K562 (cell line): ENCODE data around the gene ACER3. TPM values are rescaled to one million over a fixed set of nuclear protein-coding genes. Genes with fewer than 3 reads are reported as not detected.

Experiments used
- BHLHE40 ChIP-seq: IDR thresholded peaks from 2 replicates; pipeline ENCODE4 v1.6.1; 2011; ENCODE audit warnings: low read length, improper control_type of control experiment
- BRD9 ChIP-seq: fragments of 450-650 bp; IDR thresholded peaks from 2 replicates; pipeline ENCODE4 v1.6.1; 2018; ENCODE audit warnings: low read depth; ENCODE audit not compliant: partially characterized antibody
- CREM ChIP-seq: IDR thresholded peaks from 2 replicates; pipeline ENCODE4 v1.6.1; 2014; ENCODE audit warnings: antibody characterized with exemption, low read depth
- DDX20 ChIP-seq: fragments of 450-650 bp; IDR thresholded peaks from 2 replicates; pipeline ENCODE4 v1.6.1; 2016; ENCODE audit warnings: missing genetic modification characterization, low read depth, mild to moderate bottlenecking, missing compliant biosample characterization, moderate library complexity
- DLX4 ChIP-seq: fragments of 250-450 bp; sonication (Bioruptor Pico); IDR thresholded peaks from 2 replicates; pipeline ENCODE4 v1.6.1; 2021; ENCODE audit warnings: mild to moderate bottlenecking
- GABPB2 ChIP-seq: fragments of 250-450 bp; sonication (Bioruptor Pico); conservative IDR thresholded peaks from 2 replicates; pipeline ENCODE4 v1.5.1; 2021; ENCODE audit warnings: mild to moderate bottlenecking
- KDM1A ChIP-seq, 2 experiments: fragments of 450-650 bp; IDR thresholded peaks; 2 replicates each; pipeline ENCODE4 v1.6.1; 2016; ENCODE audit warnings: mild to moderate bottlenecking in 2 of 2
- MAFG ChIP-seq: fragments of 450-650 bp; conservative IDR thresholded peaks from 2 replicates; pipeline ENCODE4 v1.6.1; 2016; ENCODE audit warnings: missing genetic modification characterization, missing compliant biosample characterization
- MEF2A ChIP-seq: IDR thresholded peaks from 2 replicates; pipeline ENCODE4 v1.6.1; 2011; ENCODE audit warnings: low read depth, mild to moderate bottlenecking, low read length, moderate library complexity; ENCODE audit not compliant: control insufficient read depth
- PHB ChIP-seq: fragments of 250-450 bp; sonication (Bioruptor Pico); IDR thresholded peaks from 2 replicates; pipeline ENCODE4 v1.5.0; 2021
- PHF20 ChIP-seq: fragments of 450-650 bp; IDR thresholded peaks from 2 replicates; pipeline ENCODE4 v1.6.1; 2018; ENCODE audit not compliant: partially characterized antibody
- RAD51 ChIP-seq: fragments of 450-650 bp; IDR thresholded peaks from 2 replicates; pipeline ENCODE4 v1.7.1; 2016; ENCODE audit warnings: low read depth, mild to moderate bottlenecking, borderline replicate concordance
- SREBF2 ChIP-seq: sonication (generic); formaldehyde crosslinking; IDR thresholded peaks from 2 replicates; pipeline ENCODE4 v1.4.0; 2020; ENCODE audit warnings: mild to moderate bottlenecking, missing genetic modification reagents
- STAT5B ChIP-seq: fragments of 250-450 bp; sonication (Bioruptor Pico); IDR thresholded peaks from 2 replicates; pipeline ENCODE4 v1.8.0; 2021; ENCODE audit warnings: mild to moderate bottlenecking, inconsistent platforms
- TCF7 ChIP-seq: sonication (generic); IDR thresholded peaks from 2 replicates; pipeline ENCODE4 v1.6.1; 2016; ENCODE audit warnings: antibody characterized with exemption, borderline replicate concordance
- ZNF146 ChIP-seq: IDR thresholded peaks from one replicate; pipeline ENCODE4 v1.6.1; 2018; ENCODE audit warnings: missing compliant biosample characterization; ENCODE audit not compliant: unreplicated experiment
- ZNF384 ChIP-seq: IDR thresholded peaks from 2 replicates; pipeline ENCODE4 v1.6.1; 2012; ENCODE audit warnings: low read depth, low read length, improper control_type of control experiment
- ZNF41 ChIP-seq: fragments of 250-450 bp; sonication (Bioruptor Pico); conservative IDR thresholded peaks from 2 replicates; pipeline ENCODE4 v1.4.0; 2020; ENCODE audit warnings: mild to moderate bottlenecking
- polyA plus RNA-seq, 8 experiments: library from polyadenylated mRNA; depleted of rRNA in 4 of 8; stranded (reverse) in 5 of 8; unstranded in 3 of 8; fragments of >200 nt; fragmentation: Nextera tagmentation in 2 of 8; fragmentation: Illumina TruSeq in 1 of 8; extraction: Ambion mirVana in 2 of 8; extraction: Trizol in 1 of 8; gene quantifications; 2 replicates each; pipeline versions ENCODE4 v1.2.1 to v1.2.3, GENCODE V29; 2011 to 2014; ENCODE audit warnings: inconsistent platforms in 1 of 8, missing spikeins in 1 of 8
- total RNA-seq, 7 experiments: library from RNA; depleted of rRNA in 6 of 7; stranded (reverse); fragments of >200 nt in 6 of 7; fragmentation: Illumina TruSeq in 2 of 7; extraction: Trizol in 2 of 7; gene quantifications; 2 replicates each; pipeline versions ENCODE4 v1.2.1 to v1.2.3, GENCODE V29; 2011 to 2021; ENCODE audit warnings: low replicate concordance in 1 of 7
- TF ChIP-seq, protein P1 (sequence below): sonication (generic); formaldehyde crosslinking; IDR thresholded peaks from 2 replicates; pipeline ENCODE4 v1.8.1; 2023; ENCODE audit warnings: mild to moderate bottlenecking, missing genetic modification reagents
- TF ChIP-seq, protein P2 (sequence below): sonication (generic); formaldehyde crosslinking; IDR thresholded peaks from 2 replicates; pipeline ENCODE4 v1.8.0; 2022; ENCODE audit warnings: mild to moderate bottlenecking, missing genetic modification reagents
- TF ChIP-seq, protein P3 (sequence below): sonication (generic); formaldehyde crosslinking; IDR thresholded peaks from 2 replicates; pipeline ENCODE4 v1.5.0; 2020; ENCODE audit warnings: missing genetic modification reagents

Gene ACER3
- total and polyA plus RNA-seq, 9 of the 15 experiments (the other 6 are each of a cell fraction or from before 2014, with no cell fraction given), result 2.0 to 23.8 (median 9.5) TPM

GRCh38 chr11:76860539-76861475 is at the start of gene ACER3 (continued):
- no peak for TF ChIP-seq MEF2A
- no peak for TF ChIP-seq TCF7
- no peak for TF ChIP-seq GABPB2 (CRISPR knock-in tag)
- TF ChIP-seq SREBF2 (CRISPR knock-in tag), result no peak
- no peak for TF ChIP-seq MAFG (tag)
- TF ChIP-seq, protein P1, sequence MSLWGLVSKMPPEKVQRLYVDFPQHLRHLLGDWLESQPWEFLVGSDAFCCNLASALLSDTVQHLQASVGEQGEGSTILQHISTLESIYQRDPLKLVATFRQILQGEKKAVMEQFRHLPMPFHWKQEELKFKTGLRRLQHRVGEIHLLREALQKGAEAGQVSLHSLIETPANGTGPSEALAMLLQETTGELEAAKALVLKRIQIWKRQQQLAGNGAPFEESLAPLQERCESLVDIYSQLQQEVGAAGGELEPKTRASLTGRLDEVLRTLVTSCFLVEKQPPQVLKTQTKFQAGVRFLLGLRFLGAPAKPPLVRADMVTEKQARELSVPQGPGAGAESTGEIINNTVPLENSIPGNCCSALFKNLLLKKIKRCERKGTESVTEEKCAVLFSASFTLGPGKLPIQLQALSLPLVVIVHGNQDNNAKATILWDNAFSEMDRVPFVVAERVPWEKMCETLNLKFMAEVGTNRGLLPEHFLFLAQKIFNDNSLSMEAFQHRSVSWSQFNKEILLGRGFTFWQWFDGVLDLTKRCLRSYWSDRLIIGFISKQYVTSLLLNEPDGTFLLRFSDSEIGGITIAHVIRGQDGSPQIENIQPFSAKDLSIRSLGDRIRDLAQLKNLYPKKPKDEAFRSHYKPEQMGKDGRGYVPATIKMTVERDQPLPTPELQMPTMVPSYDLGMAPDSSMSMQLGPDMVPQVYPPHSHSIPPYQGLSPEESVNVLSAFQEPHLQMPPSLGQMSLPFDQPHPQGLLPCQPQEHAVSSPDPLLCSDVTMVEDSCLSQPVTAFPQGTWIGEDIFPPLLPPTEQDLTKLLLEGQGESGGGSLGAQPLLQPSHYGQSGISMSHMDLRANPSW, result no peak
- TF ChIP-seq DLX4, result no peak
- no peak for TF ChIP-seq DDX20 (tag)
- TF ChIP-seq PHF20, result peak; percentile 82
- TF ChIP-seq, protein P2, sequence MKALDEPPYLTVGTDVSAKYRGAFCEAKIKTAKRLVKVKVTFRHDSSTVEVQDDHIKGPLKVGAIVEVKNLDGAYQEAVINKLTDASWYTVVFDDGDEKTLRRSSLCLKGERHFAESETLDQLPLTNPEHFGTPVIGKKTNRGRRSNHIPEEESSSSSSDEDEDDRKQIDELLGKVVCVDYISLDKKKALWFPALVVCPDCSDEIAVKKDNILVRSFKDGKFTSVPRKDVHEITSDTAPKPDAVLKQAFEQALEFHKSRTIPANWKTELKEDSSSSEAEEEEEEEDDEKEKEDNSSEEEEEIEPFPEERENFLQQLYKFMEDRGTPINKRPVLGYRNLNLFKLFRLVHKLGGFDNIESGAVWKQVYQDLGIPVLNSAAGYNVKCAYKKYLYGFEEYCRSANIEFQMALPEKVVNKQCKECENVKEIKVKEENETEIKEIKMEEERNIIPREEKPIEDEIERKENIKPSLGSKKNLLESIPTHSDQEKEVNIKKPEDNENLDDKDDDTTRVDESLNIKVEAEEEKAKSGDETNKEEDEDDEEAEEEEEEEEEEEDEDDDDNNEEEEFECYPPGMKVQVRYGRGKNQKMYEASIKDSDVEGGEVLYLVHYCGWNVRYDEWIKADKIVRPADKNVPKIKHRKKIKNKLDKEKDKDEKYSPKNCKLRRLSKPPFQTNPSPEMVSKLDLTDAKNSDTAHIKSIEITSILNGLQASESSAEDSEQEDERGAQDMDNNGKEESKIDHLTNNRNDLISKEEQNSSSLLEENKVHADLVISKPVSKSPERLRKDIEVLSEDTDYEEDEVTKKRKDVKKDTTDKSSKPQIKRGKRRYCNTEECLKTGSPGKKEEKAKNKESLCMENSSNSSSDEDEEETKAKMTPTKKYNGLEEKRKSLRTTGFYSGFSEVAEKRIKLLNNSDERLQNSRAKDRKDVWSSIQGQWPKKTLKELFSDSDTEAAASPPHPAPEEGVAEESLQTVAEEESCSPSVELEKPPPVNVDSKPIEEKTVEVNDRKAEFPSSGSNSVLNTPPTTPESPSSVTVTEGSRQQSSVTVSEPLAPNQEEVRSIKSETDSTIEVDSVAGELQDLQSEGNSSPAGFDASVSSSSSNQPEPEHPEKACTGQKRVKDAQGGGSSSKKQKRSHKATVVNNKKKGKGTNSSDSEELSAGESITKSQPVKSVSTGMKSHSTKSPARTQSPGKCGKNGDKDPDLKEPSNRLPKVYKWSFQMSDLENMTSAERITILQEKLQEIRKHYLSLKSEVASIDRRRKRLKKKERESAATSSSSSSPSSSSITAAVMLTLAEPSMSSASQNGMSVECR (CRISPR knock-in tag), result peak; percentile 63; the same call in 1 of the 2 replicates
- peak; percentile 58; the same call in 1 of the 2 replicates for TF ChIP-seq CREM
- no peak for TF ChIP-seq BRD9
- TF ChIP-seq, protein P3, sequence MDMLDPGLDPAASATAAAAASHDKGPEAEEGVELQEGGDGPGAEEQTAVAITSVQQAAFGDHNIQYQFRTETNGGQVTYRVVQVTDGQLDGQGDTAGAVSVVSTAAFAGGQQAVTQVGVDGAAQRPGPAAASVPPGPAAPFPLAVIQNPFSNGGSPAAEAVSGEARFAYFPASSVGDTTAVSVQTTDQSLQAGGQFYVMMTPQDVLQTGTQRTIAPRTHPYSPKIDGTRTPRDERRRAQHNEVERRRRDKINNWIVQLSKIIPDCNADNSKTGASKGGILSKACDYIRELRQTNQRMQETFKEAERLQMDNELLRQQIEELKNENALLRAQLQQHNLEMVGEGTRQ (CRISPR knock-in tag), result no peak
- TF ChIP-seq KDM1A (IDR thresholded peaks at IDR 0.05), result no peak
- TF ChIP-seq BHLHE40, result no peak
- TF ChIP-seq RAD51, result no peak
- TF ChIP-seq PHB (CRISPR knock-in tag), result no peak
- TF ChIP-seq ZNF146 (CRISPR knock-in tag), result no peak
- no peak for TF ChIP-seq ZNF41
- no peak for TF ChIP-seq STAT5B (CRISPR knock-in tag)
- TF ChIP-seq ZNF384, result no peak
